ELR (cell line): Measurements from ENCODE around the gene PCDH17.
A peak's percentile ranks its signal among the peaks of the same experiment; 100 is the strongest.

Experiments
- DNase-seq: peaks from one replicate; pipeline ENCODE4 v3.0.0-alpha.2; 2015; ENCODE audit warnings: low read depth

Gene PCDH17, protein sequence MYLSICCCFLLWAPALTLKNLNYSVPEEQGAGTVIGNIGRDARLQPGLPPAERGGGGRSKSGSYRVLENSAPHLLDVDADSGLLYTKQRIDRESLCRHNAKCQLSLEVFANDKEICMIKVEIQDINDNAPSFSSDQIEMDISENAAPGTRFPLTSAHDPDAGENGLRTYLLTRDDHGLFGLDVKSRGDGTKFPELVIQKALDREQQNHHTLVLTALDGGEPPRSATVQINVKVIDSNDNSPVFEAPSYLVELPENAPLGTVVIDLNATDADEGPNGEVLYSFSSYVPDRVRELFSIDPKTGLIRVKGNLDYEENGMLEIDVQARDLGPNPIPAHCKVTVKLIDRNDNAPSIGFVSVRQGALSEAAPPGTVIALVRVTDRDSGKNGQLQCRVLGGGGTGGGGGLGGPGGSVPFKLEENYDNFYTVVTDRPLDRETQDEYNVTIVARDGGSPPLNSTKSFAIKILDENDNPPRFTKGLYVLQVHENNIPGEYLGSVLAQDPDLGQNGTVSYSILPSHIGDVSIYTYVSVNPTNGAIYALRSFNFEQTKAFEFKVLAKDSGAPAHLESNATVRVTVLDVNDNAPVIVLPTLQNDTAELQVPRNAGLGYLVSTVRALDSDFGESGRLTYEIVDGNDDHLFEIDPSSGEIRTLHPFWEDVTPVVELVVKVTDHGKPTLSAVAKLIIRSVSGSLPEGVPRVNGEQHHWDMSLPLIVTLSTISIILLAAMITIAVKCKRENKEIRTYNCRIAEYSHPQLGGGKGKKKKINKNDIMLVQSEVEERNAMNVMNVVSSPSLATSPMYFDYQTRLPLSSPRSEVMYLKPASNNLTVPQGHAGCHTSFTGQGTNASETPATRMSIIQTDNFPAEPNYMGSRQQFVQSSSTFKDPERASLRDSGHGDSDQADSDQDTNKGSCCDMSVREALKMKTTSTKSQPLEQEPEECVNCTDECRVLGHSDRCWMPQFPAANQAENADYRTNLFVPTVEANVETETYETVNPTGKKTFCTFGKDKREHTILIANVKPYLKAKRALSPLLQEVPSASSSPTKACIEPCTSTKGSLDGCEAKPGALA (N-terminal part only)

DNA sequence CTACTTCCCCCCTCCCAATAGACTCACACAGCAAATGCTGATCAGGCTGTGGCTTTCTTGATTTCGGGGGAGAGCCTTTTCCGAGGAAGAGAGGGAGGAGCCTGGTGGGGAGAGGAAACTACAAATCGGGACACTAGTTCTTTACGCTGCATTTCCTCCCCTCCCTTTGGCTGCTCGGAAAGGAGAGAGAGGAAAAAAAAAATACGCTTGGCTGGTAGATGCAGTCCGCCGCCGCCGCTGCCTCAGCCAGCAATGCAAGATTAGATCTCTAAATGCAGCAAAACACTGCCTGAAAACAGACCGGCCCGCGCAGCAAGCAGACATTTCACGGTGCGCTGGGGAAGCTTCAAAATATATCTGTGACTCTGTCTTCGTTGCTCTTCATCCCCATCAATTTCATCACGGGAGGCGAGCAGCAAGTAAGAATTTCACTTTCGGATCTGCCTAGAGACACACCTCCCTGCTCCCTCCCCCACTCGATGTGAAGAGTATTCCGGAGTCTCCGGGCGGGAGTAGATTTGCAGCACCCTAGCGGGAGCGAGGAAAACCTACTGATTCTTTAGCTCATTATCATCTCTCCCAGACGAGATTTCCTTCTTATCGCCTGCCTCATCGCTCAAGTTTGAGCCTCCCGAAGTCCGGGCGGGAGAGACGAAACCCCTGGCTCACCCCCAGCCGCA lies at the start of gene PCDH17:
Gene PCDH17, plus strand, starts transcription at position 149 of the 680 bp plus-strand sequence. CDS start 803 bp downstream, outside the sequence.
- no peak for DNase-seq

DNA sequence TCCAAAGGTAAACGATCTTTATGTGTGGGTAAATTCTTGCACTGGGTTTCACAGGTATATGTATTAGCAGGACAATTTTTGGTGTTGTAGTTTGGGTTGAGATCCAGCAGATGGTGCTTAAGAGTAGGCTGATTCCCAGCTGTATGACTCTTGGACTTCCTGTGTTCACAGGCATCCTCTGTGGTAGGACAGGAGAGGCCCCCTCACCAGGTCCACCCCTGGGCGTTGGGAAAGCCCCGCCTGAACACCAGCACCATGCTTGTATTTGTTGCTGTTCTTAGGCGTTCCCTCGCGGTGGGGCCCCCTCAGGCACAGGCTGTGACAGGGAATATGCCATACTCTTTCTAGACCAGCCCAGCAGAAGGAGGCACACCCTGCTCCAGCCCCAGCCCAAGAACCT lies 49.5 kb upstream of the PCDH17 start:
- no peak for DNase-seq

DNA sequence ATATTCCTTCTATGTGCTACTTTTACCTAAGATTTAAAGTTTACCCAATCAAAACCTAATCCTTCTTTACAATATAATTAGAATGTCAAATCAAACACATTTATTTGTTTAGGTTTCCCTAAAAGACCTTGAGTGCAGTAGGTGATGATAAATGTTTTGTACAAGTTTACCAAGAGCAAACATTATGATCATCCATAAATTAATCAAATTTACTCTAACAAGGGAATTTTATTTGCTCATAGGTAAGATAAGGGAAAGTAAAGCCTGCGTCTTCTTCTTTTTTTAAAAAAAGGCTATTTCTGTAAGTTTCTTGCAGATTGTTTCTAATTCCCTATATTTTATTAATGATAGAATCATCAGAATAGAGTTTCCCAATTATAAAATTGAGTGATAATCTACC lies 48.0 kb upstream of the PCDH17 start:
- DNase-seq = no peak

DNA sequence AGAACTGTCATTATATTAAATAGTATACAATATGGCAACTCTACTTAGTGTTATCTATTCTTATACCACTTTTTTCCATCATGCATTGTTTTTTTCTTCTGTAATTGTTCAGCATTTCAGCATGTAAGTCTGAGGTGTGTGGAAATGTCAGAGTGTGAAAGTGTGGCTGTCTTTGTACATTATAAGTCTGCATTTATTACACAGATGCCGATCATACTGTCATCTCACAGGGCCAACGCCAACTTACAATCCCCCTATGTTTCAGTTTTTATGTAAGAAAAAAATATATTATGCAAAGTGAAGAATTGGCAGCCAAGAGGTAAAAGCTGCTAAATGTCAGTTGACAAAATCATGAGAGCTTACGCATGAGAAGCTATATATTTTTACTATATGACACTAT lies 42.9 kb upstream of the PCDH17 start:
- DNase-seq = no peak

DNA sequence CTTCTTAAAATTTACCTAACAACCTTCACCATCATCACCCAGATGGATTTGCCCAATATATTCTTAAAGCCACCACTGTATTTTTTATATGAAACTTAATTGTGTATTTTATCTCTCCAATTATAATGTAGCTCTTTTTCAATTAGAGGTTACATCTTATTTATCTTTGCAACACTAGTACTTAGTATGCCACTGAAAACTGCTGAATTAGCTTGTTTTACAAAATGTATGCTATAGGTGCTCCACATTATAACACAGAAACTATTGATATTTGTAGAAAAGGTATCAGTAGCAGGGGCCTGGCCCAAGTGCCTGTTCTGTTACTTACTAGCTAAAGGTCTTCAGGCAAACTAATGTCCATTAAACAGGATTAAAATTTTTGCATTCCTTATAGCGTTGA lies 35.8 kb upstream of the PCDH17 start:
- no peak for DNase-seq

DNA sequence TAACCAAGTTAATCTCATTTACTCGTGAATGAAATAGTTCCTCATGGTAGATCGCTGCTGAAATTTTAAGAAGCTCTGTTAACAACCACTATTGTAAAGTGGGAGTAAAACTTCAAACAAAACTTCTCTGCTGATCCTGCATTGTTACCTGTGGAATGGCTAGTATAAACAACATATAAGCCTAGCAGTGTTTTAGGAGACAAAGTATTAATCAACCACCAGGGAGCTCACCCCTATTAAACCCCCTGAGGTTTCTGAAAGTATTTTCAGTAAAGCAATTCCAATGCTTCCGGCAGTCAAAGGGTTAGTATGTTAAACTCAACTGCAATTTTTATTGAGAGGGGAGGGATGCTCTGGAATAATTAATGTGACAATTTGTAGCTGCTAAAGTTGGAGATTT lies 30.0 kb upstream of the PCDH17 start:
- no peak for DNase-seq

DNA sequence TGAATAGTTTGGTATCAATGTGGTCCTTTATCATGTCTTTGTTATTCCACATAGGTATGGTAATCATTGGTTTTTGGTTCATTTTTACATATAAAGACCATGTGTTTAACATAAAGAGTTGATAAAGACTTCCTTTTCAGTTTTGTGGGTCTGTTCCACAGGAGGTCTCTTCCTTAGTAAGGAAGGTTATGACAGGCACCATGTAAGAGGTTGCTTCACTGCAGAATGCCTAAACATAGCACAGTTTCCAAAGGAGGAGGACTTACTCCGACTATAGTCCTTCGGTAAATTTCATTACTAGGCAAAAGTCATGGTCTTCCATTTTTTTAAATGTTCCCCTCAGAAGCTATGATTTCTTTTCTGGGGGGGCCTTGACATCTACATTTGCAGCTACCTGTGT lies 27.1 kb upstream of the PCDH17 start:
- DNase-seq = no peak

DNA sequence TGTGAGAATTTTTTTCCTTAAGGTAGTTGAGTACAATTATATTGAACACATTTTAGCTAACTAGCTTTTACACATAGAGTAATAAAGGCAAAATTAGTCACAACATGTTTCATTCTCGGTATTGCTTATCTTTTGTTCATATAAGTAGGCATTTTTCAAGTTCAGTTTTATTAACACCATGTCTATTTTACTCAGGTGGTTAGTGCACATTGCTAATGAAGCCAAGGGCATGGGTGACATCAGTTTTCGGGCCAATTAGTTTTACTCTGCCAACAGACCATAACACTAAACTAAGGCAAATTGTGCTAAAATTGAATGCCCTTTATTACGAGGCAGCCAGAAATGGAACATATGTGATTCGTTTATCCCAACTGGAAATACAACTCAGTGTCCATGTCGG lies 19.6 kb upstream of the PCDH17 start:
- no peak for DNase-seq

DNA sequence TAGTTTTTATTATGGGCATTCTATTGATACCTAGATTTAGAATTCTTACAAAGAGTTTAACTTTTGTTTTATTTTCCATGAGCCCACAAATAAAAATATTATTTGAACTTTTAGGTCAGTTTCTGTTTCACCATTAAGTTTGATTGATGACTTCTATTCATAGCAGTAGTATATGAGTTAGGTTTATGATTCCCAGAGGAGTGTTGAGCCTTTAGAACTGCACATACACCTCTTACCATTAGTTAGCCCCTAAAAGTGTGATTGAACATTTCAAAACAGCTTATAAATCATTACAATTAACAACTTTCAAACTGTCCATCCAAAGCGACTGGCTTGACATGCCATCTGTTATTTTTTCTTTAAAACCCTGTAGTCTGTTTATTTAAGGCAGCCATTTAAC lies 19.0 kb upstream of the PCDH17 start:
- DNase-seq = no peak

DNA sequence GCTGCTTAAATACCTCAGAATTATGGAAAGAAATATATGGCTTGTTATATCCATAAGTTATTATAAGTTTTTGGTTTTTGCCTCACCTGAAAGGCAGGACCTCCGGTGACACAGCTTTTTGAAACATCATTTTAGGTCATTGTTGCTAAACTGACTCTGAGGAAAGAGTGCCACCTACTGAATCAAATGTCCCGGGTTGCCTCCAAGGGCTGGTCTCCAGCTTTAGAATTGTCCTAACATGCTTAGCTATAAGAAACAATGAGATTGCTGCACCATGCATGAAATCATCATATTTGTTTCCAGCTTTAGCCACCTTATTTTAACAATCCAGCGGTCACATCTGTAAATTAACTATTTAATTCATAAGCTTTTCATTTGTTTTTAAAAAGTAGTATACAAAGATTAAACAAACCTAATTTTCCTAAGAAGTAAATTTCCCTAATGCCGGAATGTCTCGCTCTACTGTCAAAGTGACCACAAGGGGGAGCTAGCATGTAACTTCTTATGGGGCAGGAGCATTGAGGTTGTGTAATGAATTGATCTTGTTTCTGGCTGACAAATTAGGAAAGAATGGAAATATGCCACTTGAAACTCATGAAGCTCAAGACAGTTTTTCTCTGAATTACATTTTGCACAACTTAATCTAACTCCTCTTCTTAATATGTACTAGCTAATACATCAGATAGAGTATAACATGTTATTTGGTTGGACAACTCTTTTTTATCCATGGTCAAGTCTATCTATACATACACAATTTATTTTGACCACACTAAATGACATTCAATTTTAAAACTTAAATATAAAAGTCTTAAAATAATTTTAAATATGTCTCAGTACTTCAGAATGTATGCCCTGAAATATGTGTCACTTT lies 6.7 kb upstream of the PCDH17 start:
- peak; percentile 36 for DNase-seq

DNA sequence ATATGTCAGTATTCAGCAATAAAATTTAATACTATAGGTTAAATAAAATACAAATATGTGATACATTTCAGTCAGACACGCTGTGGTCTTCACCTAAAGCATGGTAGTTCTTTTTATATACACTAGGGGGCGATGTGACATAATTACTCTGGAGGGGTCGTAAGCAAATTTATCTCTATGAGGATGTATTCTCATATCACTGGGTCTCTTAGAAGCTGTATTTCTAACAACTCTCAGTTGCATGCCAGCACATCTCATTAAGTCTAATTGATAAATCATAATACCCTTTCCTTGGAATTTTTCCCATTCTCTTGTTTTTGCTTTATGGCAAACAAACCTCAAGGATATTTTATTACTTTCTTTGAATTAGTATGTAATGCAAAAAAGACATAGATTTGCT lies 3.9 kb upstream of the PCDH17 start:
- peak; percentile 15 for DNase-seq

DNA sequence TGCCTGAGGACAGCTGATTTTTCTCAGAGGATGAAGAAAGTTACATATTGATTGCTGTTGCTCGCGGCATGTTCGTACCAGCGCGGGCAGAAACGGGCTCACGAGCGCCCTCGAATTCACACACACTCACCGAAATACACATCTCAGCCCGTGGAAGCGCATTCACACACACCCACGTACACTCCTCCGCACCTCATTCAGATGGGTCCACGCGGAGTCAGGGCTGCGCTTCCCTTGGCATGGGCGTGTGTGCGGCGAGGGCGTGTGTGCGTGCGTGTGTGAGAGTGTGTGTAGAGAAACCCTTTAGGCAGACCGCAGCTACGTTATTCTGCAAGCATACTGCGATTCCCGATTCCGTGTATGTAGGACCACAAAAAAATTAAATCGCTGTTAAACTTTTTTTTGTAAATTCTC lies 2.1 kb upstream of the PCDH17 start:
- DNase-seq = no peak

DNA sequence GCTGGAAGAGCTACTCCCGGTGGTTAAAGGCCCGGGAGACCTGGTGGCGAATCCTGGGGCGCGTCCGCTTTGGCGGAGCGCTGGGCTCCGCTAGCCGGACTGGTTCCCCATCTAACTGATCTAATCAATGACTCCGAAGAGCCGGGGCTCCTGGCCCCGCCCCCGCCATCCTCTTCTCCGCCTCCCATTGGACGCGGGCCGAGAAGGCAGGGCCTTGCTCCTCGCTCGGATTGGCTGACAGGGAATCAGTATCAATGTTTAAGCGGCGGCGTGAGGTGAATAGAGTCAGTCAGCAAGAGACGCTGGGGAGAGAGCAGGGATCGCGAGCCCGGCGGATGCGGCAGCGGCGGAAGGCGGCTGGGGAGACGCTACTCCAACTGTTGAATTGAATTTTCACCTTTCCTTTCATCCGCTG lies 1.7 kb upstream of the PCDH17 start:
- DNase-seq = no peak

DNA sequence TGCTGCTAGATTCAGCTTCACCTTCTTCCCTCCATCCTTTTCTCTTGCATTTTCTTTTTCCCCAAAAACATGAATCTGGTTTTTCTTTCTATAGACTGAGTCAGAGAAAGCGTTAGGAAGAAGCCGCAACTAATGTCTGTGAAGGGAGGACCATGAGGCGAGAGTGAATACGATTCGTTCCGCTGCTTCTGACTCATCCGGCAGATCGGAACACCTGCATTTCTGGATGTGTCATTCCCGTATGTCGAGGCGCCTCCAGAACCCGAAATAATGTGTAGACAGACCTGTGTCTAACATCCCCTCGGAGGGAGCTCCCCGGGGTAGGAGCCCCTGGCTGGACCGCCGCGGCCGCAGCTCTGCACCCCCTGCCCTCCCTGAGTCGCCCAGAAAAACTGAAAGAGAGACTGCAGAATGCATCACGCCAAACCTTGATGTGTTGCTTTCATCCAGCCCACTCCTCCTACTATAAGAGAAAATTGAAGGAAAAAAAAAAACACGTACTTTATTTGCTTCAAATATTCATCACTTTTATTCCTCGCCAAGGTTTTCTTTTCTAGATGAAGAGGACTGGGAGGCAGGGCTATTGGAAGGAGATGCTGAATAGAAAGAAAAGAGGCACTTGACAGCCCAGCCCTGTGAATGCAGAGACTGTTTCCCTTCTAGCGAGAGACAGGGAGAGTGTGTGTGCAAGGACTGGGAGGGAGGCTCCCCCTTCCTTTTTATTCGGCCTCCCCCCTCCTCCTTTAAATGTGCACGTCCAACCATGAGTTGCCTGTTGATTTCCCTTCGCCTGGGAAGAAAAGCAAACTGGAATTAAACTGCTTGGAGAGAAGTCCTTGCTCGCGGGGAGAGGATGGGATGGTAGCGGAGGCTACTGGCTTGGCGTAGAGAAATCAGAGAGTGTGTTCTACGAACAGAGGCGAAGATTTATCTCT lies 616 bp upstream of the PCDH17 start:
- DNase-seq = peak; percentile 0

DNA sequence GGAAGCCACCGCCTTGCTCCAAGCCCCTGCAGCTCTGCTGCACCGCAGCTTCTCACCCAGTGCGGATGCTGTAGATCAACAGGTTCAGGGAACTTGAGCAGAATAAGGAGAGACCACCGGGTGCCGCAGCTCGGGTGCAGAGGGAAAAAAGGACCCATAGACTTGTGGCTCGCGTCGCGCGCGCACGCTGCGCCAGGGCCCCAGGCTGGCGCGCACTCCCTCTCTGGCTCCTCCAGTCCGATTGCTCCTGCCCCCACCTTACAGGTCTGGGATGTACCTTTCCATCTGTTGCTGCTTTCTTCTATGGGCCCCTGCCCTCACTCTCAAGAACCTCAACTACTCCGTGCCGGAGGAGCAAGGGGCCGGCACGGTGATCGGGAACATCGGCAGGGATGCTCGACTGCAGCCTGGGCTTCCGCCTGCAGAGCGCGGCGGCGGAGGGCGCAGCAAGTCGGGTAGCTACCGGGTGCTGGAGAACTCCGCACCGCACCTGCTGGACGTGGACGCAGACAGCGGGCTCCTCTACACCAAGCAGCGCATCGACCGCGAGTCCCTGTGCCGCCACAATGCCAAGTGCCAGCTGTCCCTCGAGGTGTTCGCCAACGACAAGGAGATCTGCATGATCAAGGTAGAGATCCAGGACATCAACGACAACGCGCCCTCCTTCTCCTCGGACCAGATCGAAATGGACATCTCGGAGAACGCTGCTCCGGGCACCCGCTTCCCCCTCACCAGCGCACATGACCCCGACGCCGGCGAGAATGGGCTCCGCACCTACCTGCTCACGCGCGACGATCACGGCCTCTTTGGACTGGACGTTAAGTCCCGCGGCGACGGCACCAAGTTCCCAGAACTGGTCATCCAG lies 964 bp downstream of the PCDH17 start:
- DNase-seq = no peak

DNA sequence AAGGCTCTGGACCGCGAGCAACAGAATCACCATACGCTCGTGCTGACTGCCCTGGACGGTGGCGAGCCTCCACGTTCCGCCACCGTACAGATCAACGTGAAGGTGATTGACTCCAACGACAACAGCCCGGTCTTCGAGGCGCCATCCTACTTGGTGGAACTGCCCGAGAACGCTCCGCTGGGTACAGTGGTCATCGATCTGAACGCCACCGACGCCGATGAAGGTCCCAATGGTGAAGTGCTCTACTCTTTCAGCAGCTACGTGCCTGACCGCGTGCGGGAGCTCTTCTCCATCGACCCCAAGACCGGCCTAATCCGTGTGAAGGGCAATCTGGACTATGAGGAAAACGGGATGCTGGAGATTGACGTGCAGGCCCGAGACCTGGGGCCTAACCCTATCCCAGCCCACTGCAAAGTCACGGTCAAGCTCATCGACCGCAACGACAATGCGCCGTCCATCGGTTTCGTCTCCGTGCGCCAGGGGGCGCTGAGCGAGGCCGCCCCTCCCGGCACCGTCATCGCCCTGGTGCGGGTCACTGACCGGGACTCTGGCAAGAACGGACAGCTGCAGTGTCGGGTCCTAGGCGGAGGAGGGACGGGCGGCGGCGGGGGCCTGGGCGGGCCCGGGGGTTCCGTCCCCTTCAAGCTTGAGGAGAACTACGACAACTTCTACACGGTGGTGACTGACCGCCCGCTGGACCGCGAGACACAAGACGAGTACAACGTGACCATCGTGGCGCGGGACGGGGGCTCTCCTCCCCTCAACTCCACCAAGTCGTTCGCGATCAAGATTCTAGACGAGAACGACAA lies 1.8 kb downstream of the PCDH17 start:
- no peak for DNase-seq

DNA sequence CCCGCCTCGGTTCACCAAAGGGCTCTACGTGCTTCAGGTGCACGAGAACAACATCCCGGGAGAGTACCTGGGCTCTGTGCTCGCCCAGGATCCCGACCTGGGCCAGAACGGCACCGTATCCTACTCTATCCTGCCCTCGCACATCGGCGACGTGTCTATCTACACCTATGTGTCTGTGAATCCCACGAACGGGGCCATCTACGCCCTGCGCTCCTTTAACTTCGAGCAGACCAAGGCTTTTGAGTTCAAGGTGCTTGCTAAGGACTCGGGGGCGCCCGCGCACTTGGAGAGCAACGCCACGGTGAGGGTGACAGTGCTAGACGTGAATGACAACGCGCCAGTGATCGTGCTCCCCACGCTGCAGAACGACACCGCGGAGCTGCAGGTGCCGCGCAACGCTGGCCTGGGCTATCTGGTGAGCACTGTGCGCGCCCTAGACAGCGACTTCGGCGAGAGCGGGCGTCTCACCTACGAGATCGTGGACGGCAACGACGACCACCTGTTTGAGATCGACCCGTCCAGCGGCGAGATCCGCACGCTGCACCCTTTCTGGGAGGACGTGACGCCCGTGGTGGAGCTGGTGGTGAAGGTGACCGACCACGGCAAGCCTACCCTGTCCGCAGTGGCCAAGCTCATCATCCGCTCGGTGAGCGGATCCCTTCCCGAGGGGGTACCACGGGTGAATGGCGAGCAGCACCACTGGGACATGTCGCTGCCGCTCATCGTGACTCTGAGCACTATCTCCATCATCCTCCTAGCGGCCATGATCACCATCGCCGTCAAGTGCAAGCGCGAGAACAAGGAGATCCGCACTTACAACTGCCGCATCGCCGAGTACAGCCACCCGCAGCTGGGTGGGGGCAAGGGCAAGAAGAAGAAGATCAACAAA lies 2.6 kb downstream of the PCDH17 start:
- DNase-seq = no peak
